ENCODE measurements around the gene ZNF337. TPM values are rescaled to one million over a fixed set of nuclear protein-coding genes. Genes with fewer than 3 reads are reported as not detected.
A peak's percentile ranks its signal among the peaks of the same experiment; 100 is the strongest.

ZNF337 gene
- total and polyA plus RNA-seq, 2 of the 13 experiments (the other 11 are each of a cell fraction or from before 2014, with no cell fraction given) = 17.0 to 19.6 TPM

DNA sequence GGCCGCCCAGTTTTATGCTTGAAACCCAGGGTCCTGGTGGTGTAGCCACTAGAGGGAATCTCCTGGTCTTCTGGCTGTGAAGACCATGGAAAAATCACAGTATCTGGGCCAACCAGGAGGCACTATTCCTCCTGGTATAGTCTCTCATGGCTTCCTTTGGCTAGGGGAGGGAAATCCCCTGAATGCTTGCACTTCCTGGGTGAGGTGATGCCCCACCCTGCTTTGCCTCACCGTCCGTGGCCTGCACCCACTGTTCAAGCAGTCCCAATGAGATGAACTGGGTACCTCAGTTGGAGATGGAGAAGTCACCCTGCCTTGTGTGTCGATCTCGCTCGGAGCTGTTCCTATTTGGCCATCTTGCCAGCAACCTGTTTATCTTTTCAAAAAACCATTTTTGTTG, 10.1 kb upstream of the ZNF337 start:
- H3K9ac ChIP-seq (ENCODE audit: insufficient read depth, low read depth, low read length) = no peak overlapping the region
- no peak overlapping the region for H3K4me3 ChIP-seq (replicated peaks in 1 of 3; ENCODE audit: insufficient read depth in 1 of 3, low read depth in 2 of 3, low read length in 3 of 3)
- DNase-seq (ENCODE audit: low spot score) = no peak
- ATAC-seq = peak; percentile 33; the same call in 1 of the 3 replicates
- peaks cover 2% of the 10 kb centered on the region for H3K79me2 ChIP-seq (ENCODE audit: insufficient read depth, low read length)
- H3K27me3 ChIP-seq (ENCODE audit: control insufficient read depth in 1 of 2, insufficient read depth in 2 of 2, low read length in 2 of 2) = no peaks in the 10 kb centered on the region
- TF ChIP-seq STAG1 (CRISPR knock-in tag; IDR thresholded peaks at IDR 0.05) = no peak
- TF ChIP-seq, protein P1, sequence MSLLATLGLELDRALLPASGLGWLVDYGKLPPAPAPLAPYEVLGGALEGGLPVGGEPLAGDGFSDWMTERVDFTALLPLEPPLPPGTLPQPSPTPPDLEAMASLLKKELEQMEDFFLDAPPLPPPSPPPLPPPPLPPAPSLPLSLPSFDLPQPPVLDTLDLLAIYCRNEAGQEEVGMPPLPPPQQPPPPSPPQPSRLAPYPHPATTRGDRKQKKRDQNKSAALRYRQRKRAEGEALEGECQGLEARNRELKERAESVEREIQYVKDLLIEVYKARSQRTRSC (CRISPR knock-in tag; IDR thresholded peaks at IDR 0.05; ENCODE audit: low read depth) = no peak
- H2AFZ ChIP-seq (ENCODE audit: low read length) = no peak overlapping the region
- CTCF ChIA-PET (ENCODE audit: low intra/inter-chr PET ratio, low total read pairs) = no interaction called here
- H3K4me2 ChIP-seq (ENCODE audit: low read depth, low read length) = no peak overlapping the region
- H4K20me1 ChIP-seq (ENCODE audit: insufficient read depth, low read length) = no peaks in the 10 kb centered on the region
- peaks cover 0 to 1% of the 10 kb centered on the region in 2 experiments; a peak in 1 of 5 replicates for H3K36me3 ChIP-seq (replicated peaks in 1 of 2; ENCODE audit: control insufficient read depth in 1 of 2, insufficient read depth in 2 of 2, low read length in 2 of 2)
- no peak for FAIRE-seq
- no peak overlapping the region for H3K27ac ChIP-seq (ENCODE audit: extremely low read length, insufficient read depth, low read length)
- WGBS (ENCODE audit: low lambda C conversion rate) = 91% methylated on average over 6 of the region's 6 CpGs
- POLR2A ChIA-PET = no interaction called here
- no TSS peak for BruUV-seq (replicated peaks)
- peaks cover 29% of the 10 kb centered on the region for H3K4me1 ChIP-seq (ENCODE audit: insufficient read depth, low read length)
- intact Hi-C loops (cut with micrococcal nuclease; ENCODE audit: unreplicated experiment) = no loop called here
- in situ Hi-C loops (cut with HindIII; ENCODE audit: extremely low pct_ligation_motif_present, low pct_unique_long_range_greater_than_20kb) = no loop called here
- H3K9me3 ChIP-seq (ENCODE audit: low read length) = no peaks in the 10 kb centered on the region

DNA sequence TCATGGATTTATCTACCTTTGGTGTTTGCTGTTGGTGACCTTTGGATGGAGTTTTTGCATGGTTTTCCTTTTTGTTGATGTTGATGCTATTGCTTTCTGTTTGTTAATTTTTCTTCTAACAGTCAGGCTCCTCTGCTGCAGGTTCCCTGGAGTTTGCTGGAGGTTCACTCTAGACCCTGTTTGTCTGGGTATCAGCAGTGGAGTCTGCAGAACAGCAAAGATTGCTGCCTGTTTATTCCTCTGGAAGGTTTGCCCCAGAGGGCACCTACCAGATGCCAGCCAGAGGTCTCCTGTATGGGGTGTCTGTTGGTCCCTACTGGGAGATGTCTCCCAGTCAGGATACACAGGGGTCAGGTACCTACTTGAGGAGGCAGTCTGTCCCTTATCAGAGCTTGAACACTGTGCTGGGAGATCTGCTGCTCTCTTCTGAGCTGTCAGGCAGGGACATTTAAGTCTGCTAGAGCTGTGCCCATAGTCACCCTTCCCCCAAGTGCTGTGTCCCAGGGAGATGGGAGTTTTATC, 9.2 kb upstream of the ZNF337 start:
- no peak for DNase-seq (ENCODE audit: low spot score)
- Histone ChIP-seq H3K9me3 (ENCODE audit: low read length) (no peaks in the 10 kb centered on the region), H3K36me3 (replicated peaks in 1 of 2; ENCODE audit: control insufficient read depth in 1 of 2, insufficient read depth in 2 of 2, low read length in 2 of 2) (peaks cover 0 to 1% of the 10 kb centered on the region in 2 experiments; a peak in 1 of 5 replicates), H3K4me3 (replicated peaks in 1 of 3; ENCODE audit: insufficient read depth in 1 of 3, low read depth in 2 of 3, low read length in 3 of 3) (no peak overlapping the region), H4K20me1 (ENCODE audit: insufficient read depth, low read length) (no peaks in the 10 kb centered on the region), H3K4me1 (ENCODE audit: insufficient read depth, low read length) (peaks cover 29% of the 10 kb centered on the region), H3K4me2 (ENCODE audit: low read depth, low read length) (no peak overlapping the region), H3K79me2 (ENCODE audit: insufficient read depth, low read length) (peaks cover 2% of the 10 kb centered on the region), H3K9ac (ENCODE audit: insufficient read depth, low read depth, low read length) (no peak overlapping the region), H3K27me3 (ENCODE audit: control insufficient read depth in 1 of 2, insufficient read depth in 2 of 2, low read length in 2 of 2) (no peaks in the 10 kb centered on the region), H2AFZ (ENCODE audit: low read length) (no peak overlapping the region), H3K27ac (ENCODE audit: extremely low read length, insufficient read depth, low read length) (no peak overlapping the region)
- ChIA-PET CTCF (ENCODE audit: low intra/inter-chr PET ratio, low total read pairs) (no interaction called here), POLR2A (no interaction called here)
- no peak for FAIRE-seq
- intact Hi-C loops (cut with micrococcal nuclease; ENCODE audit: unreplicated experiment) (no loop called here), in situ Hi-C loops (cut with HindIII; ENCODE audit: extremely low pct_ligation_motif_present, low pct_unique_long_range_greater_than_20kb) (no loop called here)
- TF ChIP-seq PAF1 (CRISPR knock-in tag; IDR thresholded peaks at IDR 0.05) (no peak), FOXP1 (IDR thresholded peaks at IDR 0.05) (no peak), FOXP1 (CRISPR knock-in tag; IDR thresholded peaks at IDR 0.05) (0 out of 2 replicates have a peak, but pooled peaks have one; percentile 9), FOXC1 (CRISPR knock-in tag; IDR thresholded peaks at IDR 0.05; ENCODE audit: borderline replicate concordance) (peak; percentile 72; the same call in 1 of the 2 replicates), HNF4G (IDR thresholded peaks at IDR 0.05; ENCODE audit: borderline replicate concordance, low read depth, low read length) (0 out of 2 replicates have a peak, but pooled peaks have one; percentile 14), HNF4G (CRISPR knock-in tag; IDR thresholded peaks at IDR 0.05; ENCODE audit: borderline replicate concordance, low read depth) (no peak), MTF2 (CRISPR knock-in tag; IDR thresholded peaks at IDR 0.05; ENCODE audit: borderline replicate concordance) (0 out of 2 replicates have a peak, but pooled peaks have one; percentile 54)
- TF ChIP-seq, protein P2, sequence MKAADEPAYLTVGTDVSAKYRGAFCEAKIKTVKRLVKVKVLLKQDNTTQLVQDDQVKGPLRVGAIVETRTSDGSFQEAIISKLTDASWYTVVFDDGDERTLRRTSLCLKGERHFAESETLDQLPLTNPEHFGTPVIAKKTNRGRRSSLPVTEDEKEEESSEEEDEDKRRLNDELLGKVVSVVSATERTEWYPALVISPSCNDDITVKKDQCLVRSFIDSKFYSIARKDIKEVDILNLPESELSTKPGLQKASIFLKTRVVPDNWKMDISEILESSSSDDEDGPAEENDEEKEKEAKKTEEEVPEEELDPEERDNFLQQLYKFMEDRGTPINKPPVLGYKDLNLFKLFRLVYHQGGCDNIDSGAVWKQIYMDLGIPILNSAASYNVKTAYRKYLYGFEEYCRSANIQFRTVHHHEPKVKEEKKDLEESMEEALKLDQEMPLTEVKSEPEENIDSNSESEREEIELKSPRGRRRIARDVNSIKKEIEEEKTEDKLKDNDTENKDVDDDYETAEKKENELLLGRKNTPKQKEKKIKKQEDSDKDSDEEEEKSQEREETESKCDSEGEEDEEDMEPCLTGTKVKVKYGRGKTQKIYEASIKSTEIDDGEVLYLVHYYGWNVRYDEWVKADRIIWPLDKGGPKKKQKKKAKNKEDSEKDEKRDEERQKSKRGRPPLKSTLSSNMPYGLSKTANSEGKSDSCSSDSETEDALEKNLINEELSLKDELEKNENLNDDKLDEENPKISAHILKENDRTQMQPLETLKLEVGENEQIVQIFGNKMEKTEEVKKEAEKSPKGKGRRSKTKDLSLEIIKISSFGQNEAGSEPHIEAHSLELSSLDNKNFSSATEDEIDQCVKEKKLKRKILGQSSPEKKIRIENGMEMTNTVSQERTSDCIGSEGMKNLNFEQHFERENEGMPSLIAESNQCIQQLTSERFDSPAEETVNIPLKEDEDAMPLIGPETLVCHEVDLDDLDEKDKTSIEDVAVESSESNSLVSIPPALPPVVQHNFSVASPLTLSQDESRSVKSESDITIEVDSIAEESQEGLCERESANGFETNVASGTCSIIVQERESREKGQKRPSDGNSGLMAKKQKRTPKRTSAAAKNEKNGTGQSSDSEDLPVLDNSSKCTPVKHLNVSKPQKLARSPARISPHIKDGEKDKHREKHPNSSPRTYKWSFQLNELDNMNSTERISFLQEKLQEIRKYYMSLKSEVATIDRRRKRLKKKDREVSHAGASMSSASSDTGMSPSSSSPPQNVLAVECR (CRISPR knock-in tag; IDR thresholded peaks at IDR 0.05; ENCODE audit: borderline replicate concordance) = 0 out of 2 replicates have a peak, but pooled peaks have one; percentile 18
- BruUV-seq (replicated peaks) = no TSS peak
- peak; percentile 53; the same call in 2 of the 3 replicates for ATAC-seq
